GM19240 (cell line): ENCODE results near the gene FUBP3.
A peak's percentile ranks its signal among the peaks of the same experiment; 100 is the strongest.

Source experiments
- DNase-seq: peaks from one replicate; pipeline ENCODE4 v3.0.0; 2011; ENCODE audit warnings: low spot score; ENCODE audit not compliant: insufficient read length

FUBP3 gene

DNA sequence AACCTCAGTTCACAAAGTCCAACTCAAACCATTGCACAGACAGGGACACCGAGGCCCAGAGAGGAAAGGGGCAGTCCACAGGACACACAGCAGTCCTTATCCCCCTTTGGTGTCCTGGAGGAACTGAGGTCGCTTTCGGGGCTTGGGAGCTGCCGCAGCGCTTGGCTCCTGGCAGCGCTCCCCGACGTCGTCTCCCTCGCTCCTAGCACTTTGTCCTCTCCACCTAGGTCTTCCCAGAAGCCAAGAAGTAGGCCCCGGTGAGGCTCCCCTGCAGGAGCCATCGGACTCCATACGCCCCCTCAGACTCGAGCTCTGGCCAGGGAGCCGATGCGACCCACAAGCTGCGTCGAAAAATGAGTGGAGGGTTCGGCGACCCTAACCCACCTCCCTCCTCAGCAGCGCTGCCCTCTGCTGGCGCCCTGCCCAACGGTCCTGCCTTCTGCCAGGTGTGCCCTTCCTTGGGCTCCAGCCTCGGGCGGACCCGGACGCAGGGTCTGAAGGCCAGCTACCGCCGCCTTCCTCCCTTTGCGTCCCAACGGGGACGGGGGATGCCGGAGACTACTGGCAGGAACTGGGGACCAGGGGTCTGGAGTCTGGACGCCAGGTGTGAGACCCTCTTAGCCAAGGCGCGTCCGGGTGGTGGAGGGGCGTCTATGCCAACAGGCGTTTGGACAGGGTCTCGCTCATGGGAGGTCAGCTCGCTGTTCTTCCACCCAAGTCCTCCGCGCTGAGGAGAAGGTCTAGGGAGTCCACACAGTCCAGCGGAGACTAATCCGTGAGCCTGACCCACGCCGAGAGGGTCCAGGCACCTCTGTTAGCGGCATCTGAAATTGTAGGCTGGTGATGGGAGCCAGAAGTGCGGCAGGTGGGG is 83.0 kb downstream of the FUBP3 start:
- DNase-seq, result no peak

DNA sequence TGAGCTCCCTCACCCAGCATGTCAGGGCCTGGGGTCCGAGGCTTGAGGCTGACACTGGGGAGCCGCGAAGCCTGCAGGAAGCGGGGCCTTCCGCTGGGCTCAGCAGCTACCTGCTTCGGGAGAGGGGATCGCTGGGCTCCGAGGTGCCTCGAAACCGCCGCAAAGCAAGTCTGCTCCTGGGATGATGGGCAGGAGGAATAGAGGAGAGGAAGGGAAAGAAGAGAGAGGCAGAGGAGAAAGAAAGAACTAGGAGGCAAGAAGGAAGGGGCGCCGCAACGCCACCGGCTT is 83.5 kb downstream of the FUBP3 start:
- no peak for DNase-seq

DNA sequence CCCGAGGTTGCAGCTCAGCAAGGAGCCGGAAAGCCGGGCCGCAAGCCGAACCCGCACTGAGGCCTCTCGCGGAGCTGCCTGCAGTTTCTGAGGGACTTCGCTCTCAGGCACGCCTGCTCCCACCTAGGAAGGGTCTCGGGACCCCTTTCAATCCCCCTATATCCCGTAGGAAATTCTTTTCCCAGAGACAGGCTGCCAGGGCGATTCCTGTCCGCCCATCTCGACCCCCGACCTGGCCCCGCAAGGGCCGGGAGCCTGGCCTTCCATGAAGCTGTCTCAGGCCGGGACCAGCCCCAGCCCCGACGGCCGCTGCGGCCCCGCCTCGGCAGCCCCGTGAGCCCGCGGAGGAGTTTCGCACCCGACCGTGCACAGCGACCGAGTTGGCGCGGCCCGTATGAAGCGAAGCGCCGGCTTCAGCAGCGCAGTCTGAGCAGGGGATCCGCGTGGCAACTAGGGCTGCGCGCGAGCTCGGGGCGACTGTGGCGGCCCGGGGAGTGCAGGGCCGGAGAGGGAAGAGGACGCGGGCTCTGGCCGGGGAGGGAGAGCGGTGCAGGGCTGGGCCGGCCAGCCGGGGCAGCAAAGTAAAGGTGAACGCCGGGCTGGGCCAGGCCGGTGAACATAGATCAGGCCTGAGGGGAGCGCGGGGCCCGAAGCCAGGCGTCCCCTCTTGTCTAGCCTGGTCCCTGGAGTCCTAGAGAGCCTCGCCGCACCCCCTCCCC is 84.0 kb downstream of the FUBP3 start:
- DNase-seq, result no peak

DNA sequence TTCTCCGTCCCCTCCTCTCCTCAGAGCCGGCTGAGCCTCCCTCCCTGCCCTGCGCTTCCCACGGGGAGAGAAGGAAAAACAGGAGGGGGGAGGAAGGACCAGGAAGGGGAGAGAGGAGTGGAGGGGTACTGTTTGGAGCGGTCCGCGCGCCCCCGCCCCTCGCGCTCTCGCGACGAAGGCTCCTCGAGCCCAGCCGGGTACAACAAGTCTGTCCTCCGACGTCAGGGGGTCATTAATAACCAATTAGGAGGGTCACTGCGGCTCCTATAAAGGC is 84.5 kb downstream of the FUBP3 start:
- no peak for DNase-seq

DNA sequence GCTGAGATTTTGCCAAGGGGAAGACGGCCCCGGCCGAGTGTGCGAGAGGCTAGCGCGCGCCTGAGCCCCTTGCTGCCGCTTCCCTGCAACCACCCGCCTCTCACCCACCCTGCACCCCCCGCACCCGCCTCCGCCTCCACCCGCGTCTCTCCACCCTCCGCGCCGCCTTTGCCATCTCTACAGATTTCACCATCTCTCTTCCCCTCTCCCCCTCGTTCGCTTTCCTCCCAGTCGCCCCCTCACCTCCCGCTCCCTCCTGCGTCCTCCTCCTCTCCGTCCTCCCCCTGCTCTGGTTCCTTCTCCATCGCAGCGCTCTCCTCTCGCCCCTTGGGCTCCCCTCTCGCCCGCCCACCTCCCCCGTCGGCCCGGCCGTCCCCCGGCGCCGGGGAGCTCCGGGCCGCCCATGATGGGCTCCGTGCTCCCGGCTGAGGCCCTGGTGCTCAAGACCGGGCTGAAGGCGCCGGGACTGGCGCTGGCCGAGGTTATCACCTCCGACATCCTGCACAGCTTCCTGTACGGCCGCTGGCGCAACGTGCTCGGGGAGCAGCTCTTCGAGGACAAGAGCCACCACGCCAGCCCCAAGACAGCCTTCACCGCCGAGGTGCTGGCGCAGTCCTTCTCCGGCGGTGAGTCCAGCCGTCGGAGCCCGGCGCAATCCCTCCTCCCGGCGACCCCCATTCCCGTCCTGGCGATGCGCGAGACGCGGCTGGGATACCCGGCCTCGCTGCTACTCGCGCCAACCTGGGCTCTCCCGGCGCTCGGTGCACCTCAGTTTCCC is 85.1 kb downstream of the FUBP3 start, which contains the start of gene PRDM12:
TSS of gene PRDM12 (plus strand) at position 344 of the 778 bp plus-strand sequence. CDS start at position 404, 60 bp downstream.
- no peak for DNase-seq

DNA sequence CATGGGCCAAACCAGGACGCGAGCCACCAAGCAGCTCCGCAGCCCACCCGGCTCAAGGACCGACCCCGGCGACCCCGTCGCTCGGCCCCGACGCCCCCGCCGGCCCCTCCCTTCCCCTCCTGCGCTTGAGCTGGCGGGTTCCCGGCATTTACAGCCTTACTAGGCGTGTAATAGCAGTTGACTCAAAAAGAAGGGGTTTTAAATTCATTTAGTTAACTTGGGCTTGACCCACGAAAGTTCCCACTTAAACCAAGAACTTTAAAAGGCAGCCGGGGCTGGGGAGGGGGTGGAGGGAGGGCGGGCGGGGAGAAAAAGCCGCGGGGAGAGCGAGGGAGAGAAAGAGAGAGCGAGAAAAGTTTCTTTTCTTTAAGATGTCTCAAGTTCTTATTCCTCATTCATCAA is 85.7 kb downstream of the FUBP3 start:
- DNase-seq, result no peak

DNA sequence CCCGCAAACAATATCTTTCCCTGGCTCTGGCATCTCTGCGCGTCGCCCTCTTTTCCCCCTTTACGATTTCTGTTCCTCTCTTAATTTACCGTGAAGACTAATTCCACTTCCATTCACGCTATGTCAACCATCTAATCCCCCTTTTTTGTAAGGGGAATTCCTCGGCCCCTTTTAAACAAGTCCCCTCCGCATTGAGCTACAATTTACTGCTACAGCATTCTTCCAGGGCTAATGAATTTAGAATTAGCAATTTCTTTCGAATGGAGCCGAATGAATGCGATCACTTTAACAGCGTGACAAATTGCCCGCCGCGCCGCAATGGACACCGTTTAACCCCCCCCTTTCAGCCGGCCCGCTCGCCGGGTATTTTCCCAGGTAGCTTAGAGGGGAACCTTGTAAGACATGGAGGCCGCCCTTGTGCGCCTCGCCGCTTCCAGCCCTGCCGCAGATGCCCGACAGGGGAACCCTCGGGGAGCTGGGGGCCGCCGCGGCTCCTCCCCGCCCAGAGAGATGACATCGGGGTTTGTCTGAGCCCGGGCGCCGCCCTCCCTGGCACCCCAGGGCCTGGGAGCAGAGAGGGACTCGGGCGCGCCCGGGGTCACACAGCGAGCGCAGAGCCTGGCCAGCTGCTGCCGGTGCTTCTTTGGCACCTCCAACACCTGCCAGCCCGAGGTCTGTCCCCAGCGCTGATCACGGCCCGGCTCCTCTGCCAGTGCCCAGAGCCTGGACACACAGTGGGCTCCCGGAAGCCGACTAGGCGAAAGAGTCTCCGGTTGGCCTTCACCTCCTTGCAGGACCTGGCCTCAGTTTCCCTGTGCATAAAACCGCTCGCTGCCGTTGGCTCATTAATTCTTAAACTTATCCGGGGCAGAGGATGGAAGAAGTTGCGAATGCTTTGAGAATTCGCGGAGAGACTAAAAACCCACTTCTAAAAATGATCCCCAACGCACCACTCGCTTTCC is 86.3 kb downstream of the FUBP3 start:
- DNase-seq, result no peak

DNA sequence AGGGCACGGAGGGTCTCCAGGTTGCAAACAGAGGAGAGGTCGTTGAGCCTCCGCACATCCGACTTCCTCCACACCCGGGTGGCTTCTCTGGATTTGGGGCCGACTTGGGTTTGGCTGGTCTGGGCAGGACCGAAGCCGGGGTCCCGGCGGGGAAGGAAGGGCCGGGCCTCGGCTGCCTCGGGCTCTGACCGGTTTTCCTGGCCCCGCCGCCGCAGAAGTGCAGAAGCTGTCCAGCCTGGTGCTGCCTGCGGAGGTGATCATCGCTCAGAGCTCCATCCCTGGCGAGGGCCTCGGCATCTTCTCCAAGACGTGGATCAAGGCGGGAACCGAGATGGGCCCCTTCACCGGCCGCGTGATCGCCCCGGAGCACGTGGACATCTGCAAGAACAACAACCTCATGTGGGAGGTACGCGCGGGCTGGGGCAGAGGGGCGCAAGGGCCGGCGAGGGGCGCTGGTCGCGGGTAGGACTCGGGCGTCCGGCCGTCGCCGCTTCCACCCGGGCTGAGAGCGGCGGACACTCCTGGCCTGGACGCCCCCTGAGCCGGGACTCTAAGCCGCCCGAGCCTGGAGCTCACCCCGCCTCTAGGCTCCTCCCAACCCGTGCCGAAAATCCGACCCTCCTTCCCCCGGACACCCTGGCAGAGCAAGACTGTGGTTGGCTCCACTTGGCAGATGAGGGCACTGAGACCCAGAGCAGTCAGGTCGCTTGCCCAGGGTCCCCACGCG is 87.2 kb downstream of the FUBP3 start:
- no peak for DNase-seq

DNA sequence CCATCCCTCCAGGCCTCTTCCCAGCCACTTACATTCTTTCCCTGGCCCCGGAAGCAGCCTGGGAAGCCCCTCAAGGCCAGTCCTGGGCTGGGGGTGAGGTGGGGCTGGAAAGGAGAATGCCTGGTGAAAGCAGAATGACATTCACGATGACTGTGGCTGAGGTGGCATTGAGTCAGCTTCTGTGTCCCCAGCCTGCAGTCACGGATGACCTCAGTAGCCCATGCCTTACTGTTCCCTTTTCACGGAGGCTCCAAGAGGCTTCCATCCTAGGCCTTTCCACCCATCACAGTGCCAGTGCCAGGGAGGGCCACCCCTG is 87.7 kb downstream of the FUBP3 start:
- no peak for DNase-seq

DNA sequence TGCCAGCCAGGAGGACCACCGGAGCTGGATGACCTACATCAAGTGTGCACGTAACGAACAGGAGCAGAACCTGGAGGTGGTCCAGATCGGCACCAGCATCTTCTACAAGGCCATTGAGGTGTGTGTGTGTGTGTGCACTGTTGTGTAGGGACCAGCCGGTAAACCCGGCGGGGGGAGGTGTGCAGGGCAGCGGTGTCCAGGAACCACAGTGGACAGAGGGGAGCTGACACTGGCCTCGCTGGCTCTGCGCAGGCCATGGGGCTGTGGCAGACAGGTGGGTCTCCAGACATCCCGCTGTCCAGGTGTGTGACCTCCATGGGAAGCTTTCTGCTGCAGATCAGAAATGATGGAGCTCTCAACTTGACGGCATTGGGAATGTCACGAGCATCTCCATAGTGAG is 88.8 kb downstream of the FUBP3 start:
- no peak for DNase-seq

DNA sequence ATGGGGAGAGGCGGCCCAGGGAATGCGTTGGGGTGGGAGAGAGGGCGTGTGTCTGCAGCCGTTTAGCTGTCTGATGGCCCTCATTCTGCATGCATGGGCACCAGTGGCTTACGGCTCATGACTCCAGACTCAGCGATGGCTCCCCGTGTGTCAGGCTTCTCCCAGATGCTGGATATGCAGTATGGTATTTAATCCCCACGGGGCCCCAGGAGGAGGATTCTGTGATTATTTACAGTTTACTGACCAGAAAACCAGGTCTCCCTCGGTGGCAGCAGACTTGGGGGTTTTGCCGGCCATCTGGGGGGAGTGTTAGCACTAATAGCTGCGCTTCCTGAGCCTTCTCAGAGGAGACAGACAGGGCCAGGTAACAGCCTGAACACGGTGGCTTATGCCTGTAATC is 89.3 kb downstream of the FUBP3 start:
- no peak for DNase-seq

DNA sequence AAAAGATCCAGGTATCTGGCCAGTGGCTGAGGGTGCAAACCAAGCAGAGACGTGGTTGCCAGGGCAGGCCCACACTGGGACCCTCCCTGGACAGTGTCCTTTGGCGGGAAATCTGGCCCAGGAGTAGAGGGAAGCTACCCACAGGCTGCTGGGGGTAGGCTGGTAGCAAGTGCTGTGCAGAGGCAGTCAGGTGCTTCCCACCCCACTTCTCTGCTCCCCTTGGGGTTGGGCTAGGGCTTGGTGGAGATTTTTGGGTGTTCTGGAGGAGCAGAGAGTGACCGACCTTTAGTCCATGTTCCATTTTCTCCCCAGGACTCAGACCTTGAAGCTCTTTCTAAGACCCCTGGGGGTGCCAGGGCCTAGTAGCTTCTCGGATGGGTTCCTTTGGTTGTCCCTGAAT is 90.6 kb downstream of the FUBP3 start:
- DNase-seq, result no peak

DNA sequence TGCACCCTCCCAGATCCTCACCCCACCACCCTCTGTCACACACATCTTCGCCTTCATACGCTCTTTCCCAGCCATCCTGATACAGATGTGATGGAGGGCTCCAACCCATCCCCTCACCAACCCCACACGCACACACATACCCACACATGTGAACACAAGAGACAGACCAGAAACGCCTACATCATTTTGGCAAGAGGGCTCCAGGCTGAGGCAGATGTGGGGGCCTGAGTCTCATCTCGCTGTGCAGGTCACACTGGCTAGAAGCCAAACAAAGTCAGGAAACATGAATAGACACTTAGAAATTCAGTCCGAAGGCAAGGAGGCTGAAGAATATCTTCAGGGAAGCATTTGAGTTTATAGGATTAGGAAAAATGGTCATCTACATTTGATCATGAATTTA is 91.3 kb downstream of the FUBP3 start:
- DNase-seq, result no peak

DNA sequence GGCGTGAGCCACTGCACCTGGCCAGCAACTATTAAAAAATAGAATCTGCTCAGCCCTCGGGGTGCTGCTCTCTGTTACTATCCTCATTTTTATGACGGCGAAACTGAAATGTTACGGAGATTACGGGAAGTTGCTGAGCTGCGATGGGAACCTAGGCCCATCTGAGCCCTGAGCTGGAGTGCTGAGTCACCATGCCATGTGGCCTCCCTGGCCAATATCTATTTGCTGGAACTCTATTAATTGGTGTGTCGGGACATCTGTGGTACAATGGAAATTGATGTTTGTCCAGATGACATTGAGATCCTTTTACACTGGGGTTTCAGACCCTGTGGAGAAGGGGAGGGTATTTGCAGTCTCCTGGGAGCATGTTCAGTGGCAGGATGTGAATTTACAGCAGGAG is 93.1 kb downstream of the FUBP3 start:
- DNase-seq, result no peak

DNA sequence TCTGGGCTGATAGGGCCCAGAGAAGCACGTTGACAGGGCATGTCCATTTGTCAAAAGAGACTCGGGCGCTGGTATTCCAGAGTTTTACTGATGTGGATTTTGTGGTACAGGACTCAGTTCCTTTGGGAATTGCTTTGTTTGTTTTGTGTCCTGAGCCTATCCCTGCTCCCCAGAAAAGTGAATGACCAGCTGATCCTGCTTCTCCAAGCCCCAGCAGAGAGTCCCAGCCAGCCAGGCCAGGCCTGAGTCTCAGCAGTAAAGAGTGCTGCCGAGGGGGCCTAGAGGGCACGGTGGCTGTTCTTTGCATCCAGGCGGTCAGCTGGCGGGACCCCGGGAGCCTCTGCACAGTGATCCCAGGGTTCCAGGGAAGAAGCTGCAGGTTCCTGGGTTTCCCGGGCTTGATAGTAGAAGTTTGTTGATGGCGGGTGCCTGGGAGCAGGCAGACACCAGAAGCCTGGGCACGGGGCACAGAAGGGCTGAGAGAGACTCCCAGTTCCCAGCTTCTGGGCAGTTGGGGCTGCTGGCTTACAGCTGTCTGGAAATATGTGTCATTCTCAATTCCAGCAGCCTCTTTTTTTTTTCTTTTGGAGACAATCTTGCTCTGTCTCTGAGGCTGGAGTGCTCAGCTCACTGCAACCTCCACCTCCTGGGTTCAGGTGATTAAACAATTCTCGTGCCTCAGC is 93.7 kb downstream of the FUBP3 start:
- no peak for DNase-seq

DNA sequence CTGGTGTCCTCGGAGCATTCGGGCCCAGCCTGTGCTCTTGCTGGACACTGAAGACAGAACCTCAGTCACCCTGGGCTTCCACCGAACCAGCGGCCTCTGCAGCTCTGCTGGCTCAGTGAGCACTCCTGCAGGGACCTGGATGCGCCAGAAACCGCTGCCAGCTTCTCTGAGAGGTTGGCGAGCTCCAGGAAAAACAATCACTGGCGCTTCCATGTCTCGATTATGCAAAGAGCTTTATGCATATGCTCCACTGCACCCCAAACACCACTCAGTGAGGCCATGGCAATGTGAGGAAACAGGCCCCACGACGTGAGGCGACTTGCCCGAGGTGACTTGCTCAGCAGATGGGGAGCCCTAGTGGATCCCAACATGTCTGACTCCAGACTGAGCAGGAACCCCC is 96.0 kb downstream of the FUBP3 start:
- no peak for DNase-seq

DNA sequence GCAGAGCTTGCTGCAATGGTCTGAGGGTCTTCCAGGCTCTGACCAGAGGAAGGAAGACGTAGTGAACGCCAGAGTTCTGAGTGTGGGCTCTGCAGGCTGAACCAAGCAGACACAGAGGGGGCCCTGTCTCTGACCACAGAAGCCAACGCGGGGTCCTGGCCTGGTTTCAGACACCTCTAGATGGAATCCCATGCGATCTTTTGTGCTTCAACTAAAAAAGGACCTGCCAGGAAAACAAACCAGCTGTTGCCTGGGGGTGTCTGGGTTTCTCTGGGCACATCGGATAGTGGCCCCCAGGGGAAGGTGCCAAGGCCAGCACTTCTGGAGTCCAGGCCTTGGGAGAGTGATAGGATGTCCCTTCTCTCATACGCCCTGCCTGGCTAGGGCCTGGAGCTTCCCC is 97.9 kb downstream of the FUBP3 start:
- no peak for DNase-seq

DNA sequence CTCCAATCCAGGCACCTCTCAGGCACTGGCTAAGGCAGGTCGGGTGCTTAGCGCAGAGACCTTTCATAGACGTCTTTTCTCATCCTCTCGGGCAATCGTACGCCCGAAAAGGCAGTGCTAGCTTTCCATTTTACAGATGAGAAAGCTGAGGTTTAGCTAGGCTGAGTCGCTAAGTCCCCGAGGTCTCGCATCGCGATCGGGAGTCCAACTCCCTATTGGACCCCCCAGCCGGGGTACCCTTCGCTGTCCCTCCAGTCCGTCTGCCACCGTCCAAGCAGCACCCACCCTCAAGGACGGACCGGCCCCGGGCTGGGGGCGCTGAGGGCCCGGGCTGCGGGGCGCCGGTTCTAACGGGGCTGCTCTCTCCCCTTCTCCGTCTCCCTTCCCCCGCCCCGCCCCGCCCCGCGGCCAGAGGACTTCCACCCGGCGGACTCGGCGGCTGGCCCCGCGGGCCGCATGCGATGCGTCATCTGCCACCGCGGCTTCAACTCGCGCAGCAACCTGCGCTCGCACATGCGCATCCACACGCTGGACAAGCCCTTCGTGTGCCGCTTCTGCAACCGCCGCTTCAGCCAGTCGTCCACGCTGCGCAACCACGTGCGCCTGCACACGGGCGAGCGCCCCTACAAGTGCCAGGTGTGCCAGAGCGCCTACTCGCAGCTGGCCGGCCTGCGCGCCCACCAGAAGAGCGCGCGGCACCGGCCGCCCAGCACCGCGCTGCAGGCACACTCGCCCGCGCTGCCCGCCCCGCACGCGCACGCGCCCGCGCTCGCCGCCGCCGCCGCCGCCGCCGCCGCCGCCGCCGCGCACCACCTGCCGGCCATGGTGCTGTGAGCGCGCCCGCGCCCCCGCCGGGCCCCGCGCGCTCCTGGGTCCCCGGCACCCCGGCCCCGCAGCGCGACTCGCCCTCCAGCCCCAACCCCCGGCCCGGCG is 101.7 kb downstream of the FUBP3 start:
- DNase-seq, result peak; percentile 81

DNA sequence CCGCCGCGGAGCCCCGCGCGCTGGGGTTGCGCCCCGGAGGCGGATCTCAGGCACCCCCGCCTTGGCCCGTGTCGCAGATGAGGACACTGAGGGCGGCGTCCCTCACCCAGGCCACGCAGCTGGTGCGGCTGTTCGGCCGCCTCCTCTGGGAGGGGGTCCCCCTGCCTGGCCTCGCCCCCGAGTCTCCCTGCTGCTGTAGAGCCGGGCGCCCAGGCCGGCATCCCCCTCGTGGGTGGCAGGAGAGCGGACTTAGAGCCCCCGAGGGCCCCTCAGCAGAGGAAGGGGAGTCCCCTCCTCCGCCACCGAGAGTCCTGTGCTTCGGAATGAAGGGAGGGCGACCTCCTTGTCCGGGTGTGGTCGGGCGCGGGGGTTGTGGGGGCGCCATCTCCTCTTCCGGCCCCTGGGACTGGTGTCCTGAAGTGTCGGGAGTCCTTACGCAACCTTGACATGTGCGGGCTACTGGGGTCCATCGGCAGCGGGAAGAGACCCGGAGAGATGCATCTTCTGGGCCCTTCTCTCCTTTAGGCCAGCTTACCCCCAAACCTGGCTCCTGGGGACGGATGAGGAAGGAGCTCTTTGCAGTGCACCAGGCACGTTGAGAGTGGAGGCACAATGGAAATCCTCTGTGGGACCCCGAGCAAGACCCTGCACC is 102.5 kb downstream of the FUBP3 start:
- DNase-seq, result no peak
